ENCODE measurements around the gene C20orf202.

The C20orf202 gene

GRCh38 chr20:1206366-1207148 lies 3.3 kb downstream of the C20orf202 start:
- H3K4me3 ChIP-seq (ENCODE audit: low read depth, low read length): no peak overlapping the region
- no peak for TF ChIP-seq CTCF (IDR thresholded peaks at IDR 0.05; ENCODE audit: low read depth, low read length, missing control alignments)
- DNase-seq (ENCODE audit: low read depth): no peak
- in situ Hi-C loops (cut with HindIII; ENCODE audit: low sequenced_read_pairs): no loop called here

DNA sequence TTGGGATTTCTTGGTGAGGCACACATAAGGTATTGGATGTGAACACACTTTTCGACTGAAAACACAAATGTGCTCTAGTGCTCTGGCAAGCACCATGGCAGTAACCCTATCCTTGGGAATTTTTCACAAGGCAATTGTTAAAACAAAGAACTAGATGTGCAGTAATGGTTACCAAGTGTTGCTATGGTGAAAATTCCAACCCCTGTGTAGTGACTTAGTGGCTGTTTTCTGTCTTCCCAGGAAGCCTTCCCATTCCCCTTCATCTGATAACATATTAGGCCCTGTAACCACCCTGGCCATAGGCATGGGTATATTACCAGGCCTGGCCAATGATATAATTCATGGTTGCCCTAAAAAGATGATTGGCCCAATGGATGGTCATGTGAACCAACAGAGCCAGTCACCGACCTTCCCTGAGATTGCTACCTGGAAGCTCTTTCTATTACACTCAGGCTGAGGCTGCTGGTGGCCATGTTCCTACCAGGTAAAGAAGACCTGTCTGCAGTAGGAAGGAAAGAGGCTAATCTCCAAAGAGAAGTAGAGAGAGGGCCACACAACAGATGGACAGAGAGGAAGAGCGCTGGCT lies 4.1 kb downstream of the C20orf202 start:
- in situ Hi-C loops (cut with HindIII; ENCODE audit: low sequenced_read_pairs): no loop called here

GRCh38 chr20:1209447-1210387 lies 6.5 kb downstream of the C20orf202 start:
- no peak overlapping the region for H3K4me3 ChIP-seq (ENCODE audit: low read depth, low read length)
- DNase-seq (ENCODE audit: low read depth): no peak
- peak; percentile 52 for TF ChIP-seq CTCF (IDR thresholded peaks at IDR 0.05; ENCODE audit: low read depth, low read length, missing control alignments)
- in situ Hi-C loops (cut with HindIII; ENCODE audit: low sequenced_read_pairs): no loop called here

More for the DNA sequence above, 4.1 kb downstream of the C20orf202 start:
- TF ChIP-seq CTCF (IDR thresholded peaks at IDR 0.05; ENCODE audit: low read depth, low read length, missing control alignments): no peak
- H3K4me3 ChIP-seq (ENCODE audit: low read depth, low read length): no peak overlapping the region
- DNase-seq (ENCODE audit: low read depth): no peak

DNA sequence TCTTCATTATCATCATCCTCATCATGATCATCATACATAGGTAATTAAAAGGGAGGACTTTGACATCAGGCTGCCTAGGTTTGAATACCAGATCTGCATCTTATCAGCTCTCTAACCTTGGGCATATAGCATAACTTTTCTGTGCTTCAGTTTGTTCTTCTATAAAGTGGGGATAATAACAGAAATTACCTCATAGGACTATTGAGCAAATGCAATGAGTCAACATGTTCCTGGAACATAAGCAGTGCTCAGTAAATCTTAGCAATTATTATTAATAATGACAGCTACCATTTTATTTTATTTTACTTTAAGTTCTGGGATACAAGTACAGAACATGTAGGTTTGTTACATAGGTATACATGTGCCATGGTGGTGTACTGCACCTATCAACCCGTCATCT lies 7.2 kb downstream of the C20orf202 start:
- TF ChIP-seq CTCF (IDR thresholded peaks at IDR 0.05; ENCODE audit: low read depth, low read length, missing control alignments): no peak
- H3K4me3 ChIP-seq (ENCODE audit: low read depth, low read length): no peak overlapping the region
- in situ Hi-C loops (cut with HindIII; ENCODE audit: low sequenced_read_pairs): no loop called here
- no peak for DNase-seq (ENCODE audit: low read depth)

GRCh38 chr20:1212023-1212422 lies 8.8 kb downstream of the C20orf202 start:
- no peak for TF ChIP-seq CTCF (IDR thresholded peaks at IDR 0.05; ENCODE audit: low read depth, low read length, missing control alignments)
- in situ Hi-C loops (cut with HindIII; ENCODE audit: low sequenced_read_pairs): no loop called here
- no peak for DNase-seq (ENCODE audit: low read depth)
- no peak overlapping the region for H3K4me3 ChIP-seq (ENCODE audit: low read depth, low read length)
